Chondrocyte (in vitro differentiated cells): Measurements from ENCODE around the gene PACC1. TPM values are rescaled to one million over a fixed set of nuclear protein-coding genes. Genes with fewer than 3 reads are reported as not detected.

Source experiments
- DNase-seq: peaks from one replicate; pipeline ENCODE4 v3.0.0; 2021; ENCODE audit warnings: mixed read lengths, low spot score
- H3K27ac Mint-ChIP-seq: one replicate; pipeline ENCODE4 v1.8.0; 2021; ENCODE audit warnings: mild to moderate bottlenecking, moderate library complexity, mixed read lengths; ENCODE audit not compliant: unreplicated experiment
- H3K27me3 Mint-ChIP-seq: 2 replicates; pipeline ENCODE4 v1.8.0; 2021; ENCODE audit warnings: low read depth, mixed read lengths
- H3K36me3 Mint-ChIP-seq: 2 replicates; pipeline ENCODE4 v1.8.0; 2021; ENCODE audit warnings: low read depth, mixed read lengths
- H3K4me1 Mint-ChIP-seq: 2 replicates; pipeline ENCODE4 v1.8.0; 2021; ENCODE audit warnings: low read depth, mild to moderate bottlenecking, mixed read lengths
- H3K4me3 Mint-ChIP-seq: one replicate; pipeline ENCODE4 v1.8.0; 2021; ENCODE audit warnings: mild to moderate bottlenecking, moderate library complexity, mixed read lengths; ENCODE audit not compliant: unreplicated experiment
- H3K9me3 Mint-ChIP-seq: 2 replicates; pipeline ENCODE4 v1.8.0; 2021; ENCODE audit warnings: low read depth, mixed read lengths
- CTCF ChIP-seq: fragments of 200-600 bp; sonication (generic); IDR thresholded peaks from 2 replicates; pipeline ENCODE4 v1.5.0; 2021; ENCODE audit warnings: antibody characterized with exemption, mild to moderate bottlenecking, moderate library complexity
- total RNA-seq: library from RNA; stranded (reverse); gene quantifications from 3 replicates; pipeline ENCODE4 v1.2.1, GENCODE V29; 2021

The PACC1 gene
- total RNA-seq, 1 donor from 2014 or later: 11.2 TPM

- no peak for TF ChIP-seq CTCF
- Mint-ChIP-seq H3K27ac (peak within 1 kb of the TSS; percentile 1), H3K27me3 (no peaks in the 10 kb centered on the region), H3K9me3 (no peaks in the 10 kb centered on the region), H3K4me1 (peaks cover 22% of the 10 kb centered on the region), H3K36me3 (no peaks in the 10 kb centered on the region), H3K4me3 (peak within 1 kb of the TSS; percentile 74)
- DNase-seq: no peak
Observed at GRCh38 chr1:212432661-212433576, 18.2 kb upstream of the PACC1 start, which contains the start of gene NENF. Gene NENF (plus strand): TSS chr1:212432920. CDS start chr1:212432944, 24 bp downstream.

- Mint-ChIP-seq H3K36me3 (no peaks in the 10 kb centered on the region), H3K4me3 (peak overlapping the region; percentile 71), H3K27me3 (no peaks in the 10 kb centered on the region), H3K27ac (peak overlapping the region; percentile 1), H3K4me1 (peaks cover 22% of the 10 kb centered on the region), H3K9me3 (no peaks in the 10 kb centered on the region)
- DNase-seq: no peak
- no peak for TF ChIP-seq CTCF
Observed at GRCh38 chr1:212432272-212432660, 17.6 kb upstream of the PACC1 start.

- H3K36me3 Mint-ChIP-seq: no peaks in the 10 kb centered on the region
- DNase-seq: no peak
- no peaks in the 10 kb centered on the region for H3K27me3 Mint-ChIP-seq
- H3K9me3 Mint-ChIP-seq: no peaks in the 10 kb centered on the region
- H3K4me1 Mint-ChIP-seq: peaks cover 22% of the 10 kb centered on the region
- H3K4me3 Mint-ChIP-seq: no peak overlapping the region
- no peak for TF ChIP-seq CTCF
- no peak overlapping the region for H3K27ac Mint-ChIP-seq
Observed at GRCh38 chr1:212431644-212432043, 17.0 kb upstream of the PACC1 start.

- H3K9me3 Mint-ChIP-seq: no peaks in the 10 kb centered on the region
- no peak overlapping the region for H3K4me3 Mint-ChIP-seq
- no peak overlapping the region for H3K27ac Mint-ChIP-seq
- peaks cover 22% of the 10 kb centered on the region for H3K4me1 Mint-ChIP-seq
- H3K27me3 Mint-ChIP-seq: no peaks in the 10 kb centered on the region
- no peaks in the 10 kb centered on the region for H3K36me3 Mint-ChIP-seq
- TF ChIP-seq CTCF: no peak
- no peak for DNase-seq
Observed at GRCh38 chr1:212430955-212431394, 16.3 kb upstream of the PACC1 start.

- no peak overlapping the region for H3K27ac Mint-ChIP-seq
- no peak for TF ChIP-seq CTCF
- no peaks in the 10 kb centered on the region for H3K9me3 Mint-ChIP-seq
- H3K4me3 Mint-ChIP-seq: no peak overlapping the region
- no peaks in the 10 kb centered on the region for H3K36me3 Mint-ChIP-seq
- no peak for DNase-seq
- H3K4me1 Mint-ChIP-seq: peaks cover 22% of the 10 kb centered on the region
- H3K27me3 Mint-ChIP-seq: no peaks in the 10 kb centered on the region
Observed at GRCh38 chr1:212430416-212430815, 15.7 kb upstream of the PACC1 start.
